Tibial nerve (tissue), 3 donors: ENCODE data around the gene TCP11L2.

ENCODE experiments used
- CTCF ChIP-seq, 5 experiments: fragments of 200-600 bp in 3 of 5; fragments of 450-650 bp in 2 of 5; sonication (generic) in 3 of 5; IDR thresholded peaks; one replicate each; pipeline ENCODE4 v1.5.1; 2016 to 2019; ENCODE audit warnings: antibody characterized with exemption in 5 of 5, mild to moderate bottlenecking in 3 of 5, moderate library complexity in 2 of 5
- POLR2A ChIP-seq, 2 donors: fragments of 450-650 bp; IDR thresholded peaks; one replicate each; pipeline ENCODE4 v1.6.1; 2017; ENCODE audit warnings: antibody characterized with exemption in 2 of 2, mild to moderate bottlenecking in 2 of 2, moderate library complexity in 2 of 2

- TF ChIP-seq CTCF (IDR thresholded peaks at IDR 0.05) (no peak), POLR2A (IDR thresholded peaks at IDR 0.05) (no peak)
Observed at GRCh38 chr12:106303202-106303820, 778 bp downstream of the TCP11L2 start.
